HFFc6 (cell line): ENCODE results near the gene PKM. TPM values are rescaled to one million over a fixed set of nuclear protein-coding genes. Genes with fewer than 3 reads are reported as not detected.

ENCODE experiments used
- DNase-seq: peaks from one replicate; pipeline ENCODE4 v3.0.0-alpha.2; 2018
- H3K27ac Mint-ChIP-seq: 2 replicates; pipeline ENCODE4 v1.8.0; 2020; ENCODE audit warnings: mild to moderate bottlenecking, mixed read lengths
- H3K27me3 Mint-ChIP-seq: 2 replicates; pipeline ENCODE4 v1.8.0; 2021; ENCODE audit warnings: mild to moderate bottlenecking, moderate library complexity, mixed read lengths; ENCODE audit not compliant: insufficient read depth
- H3K36me3 Mint-ChIP-seq: 2 replicates; pipeline ENCODE4 v1.8.0; 2021; ENCODE audit warnings: low read depth, mixed read lengths
- H3K4me1 Mint-ChIP-seq: 2 replicates; pipeline ENCODE4 v1.8.0; 2020; ENCODE audit warnings: low read depth, mixed read lengths
- H3K4me3 Mint-ChIP-seq: 2 replicates; pipeline ENCODE4 v1.8.0; 2020; ENCODE audit warnings: mild to moderate bottlenecking, moderate library complexity, mixed read lengths
- H3K9me3 Mint-ChIP-seq: 2 replicates; pipeline ENCODE4 v1.8.0; 2020; ENCODE audit warnings: mild to moderate bottlenecking, mixed read lengths
- total RNA-seq, 6 experiments: library from RNA; stranded (reverse); fragmentation: NEBNext Ultra II Directional; extraction: Animal tissue kit (Norgen Biotek cat#: 25700); gene quantifications; 2 replicates in 1 of 6; 3 replicates in 5 of 6; pipeline ENCODE4 v1.2.3, GENCODE V29; 2021
- TF ChIP-seq, protein P1 (sequence below): fragments of 200-600 bp; sonication (generic); IDR thresholded peaks from 2 replicates; pipeline ENCODE4 v1.5.0; 2021; ENCODE audit warnings: antibody characterized with exemption, mild to moderate bottlenecking

The PKM gene
- total RNA-seq, 6 experiments from 2014 or later, result 2,533 to 2,832 (median 2,656) TPM

DNA sequence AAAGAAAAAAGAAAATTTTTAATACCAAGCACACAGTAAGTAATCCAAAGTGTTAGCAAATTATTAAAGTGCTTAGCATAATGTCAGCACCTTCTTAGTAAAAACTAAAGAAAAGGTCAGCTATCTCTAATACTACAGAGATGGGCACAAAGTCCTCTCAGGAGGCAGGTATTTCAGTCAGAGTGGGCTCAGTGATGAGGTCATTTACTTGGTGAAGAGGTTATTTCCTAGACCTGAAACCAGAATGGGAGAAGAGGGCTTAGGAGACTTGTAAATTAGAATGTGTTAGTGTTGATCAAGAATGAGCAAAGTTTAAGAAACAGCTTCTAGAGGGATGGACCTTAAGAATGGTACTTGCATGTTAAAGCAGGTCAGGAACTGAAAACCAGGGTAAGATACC, 8.7 kb upstream of the PKM start:
- H3K27me3 Mint-ChIP-seq, result peaks cover 1% of the 10 kb centered on the region; the same call in 1 of the 2 replicates
- H3K4me1 Mint-ChIP-seq, result peaks cover 42% of the 10 kb centered on the region
- TF ChIP-seq, protein P1, sequence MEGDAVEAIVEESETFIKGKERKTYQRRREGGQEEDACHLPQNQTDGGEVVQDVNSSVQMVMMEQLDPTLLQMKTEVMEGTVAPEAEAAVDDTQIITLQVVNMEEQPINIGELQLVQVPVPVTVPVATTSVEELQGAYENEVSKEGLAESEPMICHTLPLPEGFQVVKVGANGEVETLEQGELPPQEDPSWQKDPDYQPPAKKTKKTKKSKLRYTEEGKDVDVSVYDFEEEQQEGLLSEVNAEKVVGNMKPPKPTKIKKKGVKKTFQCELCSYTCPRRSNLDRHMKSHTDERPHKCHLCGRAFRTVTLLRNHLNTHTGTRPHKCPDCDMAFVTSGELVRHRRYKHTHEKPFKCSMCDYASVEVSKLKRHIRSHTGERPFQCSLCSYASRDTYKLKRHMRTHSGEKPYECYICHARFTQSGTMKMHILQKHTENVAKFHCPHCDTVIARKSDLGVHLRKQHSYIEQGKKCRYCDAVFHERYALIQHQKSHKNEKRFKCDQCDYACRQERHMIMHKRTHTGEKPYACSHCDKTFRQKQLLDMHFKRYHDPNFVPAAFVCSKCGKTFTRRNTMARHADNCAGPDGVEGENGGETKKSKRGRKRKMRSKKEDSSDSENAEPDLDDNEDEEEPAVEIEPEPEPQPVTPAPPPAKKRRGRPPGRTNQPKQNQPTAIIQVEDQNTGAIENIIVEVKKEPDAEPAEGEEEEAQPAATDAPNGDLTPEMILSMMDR, result no peak
- no peaks in the 10 kb centered on the region for H3K9me3 Mint-ChIP-seq
- H3K27ac Mint-ChIP-seq, result peak overlapping the region; percentile 10; the same call in 1 of the 2 replicates
- H3K36me3 Mint-ChIP-seq, result peaks cover 34% of the 10 kb centered on the region
- no peak overlapping the region for H3K4me3 Mint-ChIP-seq
- DNase-seq, result no peak

- no peak overlapping the region for H3K4me3 Mint-ChIP-seq
- H3K27me3 Mint-ChIP-seq, result peaks cover 1% of the 10 kb centered on the region; the same call in 1 of the 2 replicates
- H3K9me3 Mint-ChIP-seq, result no peaks in the 10 kb centered on the region
- peaks cover 44% of the 10 kb centered on the region for H3K4me1 Mint-ChIP-seq
- no peak for DNase-seq
- TF ChIP-seq, protein P1, result no peak
- H3K27ac Mint-ChIP-seq, result peak overlapping the region; percentile 98; the same call in 1 of the 2 replicates
- peaks cover 23% of the 10 kb centered on the region for H3K36me3 Mint-ChIP-seq
Measured at GRCh38 chr15:72238586-72238985, 7.6 kb upstream of the PKM start.

- Mint-ChIP-seq H3K27me3 (peaks cover 1% of the 10 kb centered on the region; the same call in 1 of the 2 replicates), H3K4me3 (peak overlapping the region; percentile 89; the same call in 1 of the 2 replicates), H3K4me1 (peaks cover 44% of the 10 kb centered on the region), H3K36me3 (peaks cover 19% of the 10 kb centered on the region), H3K27ac (peak overlapping the region; percentile 98), H3K9me3 (no peaks in the 10 kb centered on the region)
- TF ChIP-seq, protein P1, result no peak
- no peak for DNase-seq
Measured at GRCh38 chr15:72237853-72238224, 6.8 kb upstream of the PKM start.

- H3K36me3 Mint-ChIP-seq, result peaks cover 14% of the 10 kb centered on the region
- H3K4me3 Mint-ChIP-seq, result peak overlapping the region; percentile 89
- peaks cover 50% of the 10 kb centered on the region for H3K4me1 Mint-ChIP-seq
- DNase-seq, result peak; percentile 97
- peak overlapping the region; percentile 98 for H3K27ac Mint-ChIP-seq
- TF ChIP-seq, protein P1, result no peak
- H3K27me3 Mint-ChIP-seq, result peaks cover 1% of the 10 kb centered on the region; the same call in 1 of the 2 replicates
- H3K9me3 Mint-ChIP-seq, result no peaks in the 10 kb centered on the region
Measured at GRCh38 chr15:72237029-72237852, 6.3 kb upstream of the PKM start.

DNA sequence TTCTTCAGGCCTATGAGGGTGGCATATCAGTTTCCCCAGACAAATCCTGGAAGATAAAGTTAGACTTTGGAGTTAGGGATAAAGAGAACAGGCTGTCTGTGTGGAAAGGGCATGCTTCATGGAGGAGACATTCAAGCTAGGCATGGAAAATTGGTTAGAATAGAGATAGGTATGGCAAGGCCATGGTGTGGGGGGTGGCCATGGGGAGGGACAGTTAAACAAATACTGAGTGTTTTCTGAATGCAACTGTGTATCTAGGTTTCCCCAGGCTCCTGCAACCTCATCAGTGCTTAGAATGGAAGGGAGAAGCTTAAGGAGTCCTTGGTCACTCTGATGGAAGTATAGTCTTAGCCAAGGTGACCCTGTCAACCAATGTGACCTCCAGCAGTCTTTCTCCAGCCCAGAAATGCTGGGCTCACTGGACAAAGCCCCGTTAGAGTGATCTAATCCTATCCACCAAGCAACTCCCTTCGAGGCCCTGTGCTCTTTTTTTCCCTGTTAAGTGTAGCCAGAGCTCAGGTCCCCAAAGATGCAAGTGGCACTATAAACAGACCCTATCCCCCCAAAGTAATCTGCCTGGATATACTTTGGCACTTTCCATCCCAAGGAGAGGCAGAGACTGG, 5.5 kb upstream of the PKM start:
- DNase-seq, result no peak
- Mint-ChIP-seq H3K4me3 (peak overlapping the region; percentile 89), H3K36me3 (peaks cover 7% of the 10 kb centered on the region), H3K9me3 (no peaks in the 10 kb centered on the region), H3K4me1 (peaks cover 58% of the 10 kb centered on the region), H3K27ac (peak overlapping the region; percentile 98), H3K27me3 (peaks cover 1% of the 10 kb centered on the region; the same call in 1 of the 2 replicates)
- TF ChIP-seq, protein P1, result no peak
